Endothelial cell of umbilical vein (primary cell): Measurements from ENCODE around the gene RANGRF. TPM values are rescaled to one million over a fixed set of nuclear protein-coding genes. Genes with fewer than 3 reads are reported as not detected.

Experiments used
- BruUV-seq: library from RNA; stranded (reverse); fragments of 400-500 nt; replicated peaks from 2 replicates; lab custom pipeline; 2021; lab: Mats Ljungman, UMichigan
- CTCF ChIA-PET: fragments of 300-600, 350-600 bp; sonication (Branson Sonifier 250); formaldehyde crosslinking; loops from one replicate; lab custom pipeline; 2021; ENCODE audit warnings: antibody characterized with exemption, inconsistent platforms; lab: Charles Lee
- POLR2A ChIA-PET: fragments of 300-600, 350-600 bp; sonication (Branson Sonifier 250); formaldehyde crosslinking; loops from one replicate; lab custom pipeline; 2021; ENCODE audit warnings: antibody characterized with exemption, inconsistent platforms; lab: Charles Lee
- DNase-seq: peaks from one replicate; pipeline ENCODE4 v3.0.0-alpha.2; 2011; ENCODE audit warnings: low read depth, low spot score
- FAIRE-seq: peaks from 2 replicates; lab custom pipeline; 2011; peaks lifted over from hg19 to GRCh38; lab: Jason Lieb, UNC
- H2AFZ ChIP-seq: 2 replicates; pipeline ENCODE4 v1.6.0; 2012; ENCODE audit warnings: low read depth, low read length, control low read depth, inconsistent platforms
- H3K27ac ChIP-seq: 2 replicates; pipeline ENCODE4 v1.5.1; 2011; ENCODE audit warnings: low read depth, mild to moderate bottlenecking, control low read depth, low read length, moderate library complexity; ENCODE audit not compliant: insufficient read depth
- H3K27me3 ChIP-seq, 2 experiments: 2 replicates each; pipeline versions ENCODE4 v1.6.0 to v1.6.1; 2011; ENCODE audit warnings: low read length in 2 of 2, mixed read lengths in 1 of 2; ENCODE audit not compliant: control insufficient read depth in 2 of 2, insufficient read depth in 2 of 2
- H3K36me3 ChIP-seq, 2 experiments: 2 replicates in 1 of 2; 3 replicates in 1 of 2; pipeline ENCODE4 v1.5.1; 2011; ENCODE audit warnings: low read length in 2 of 2, mild to moderate bottlenecking in 1 of 2, moderate library complexity in 1 of 2; ENCODE audit not compliant: control insufficient read depth in 2 of 2, insufficient read depth in 2 of 2; ENCODE audit errors: extremely low read depth in 1 of 2
- H3K4me1 ChIP-seq: 3 replicates; pipeline ENCODE4 v1.5.1; 2011; ENCODE audit warnings: mild to moderate bottlenecking, low read length; ENCODE audit not compliant: control insufficient read depth, insufficient read depth; ENCODE audit errors: extremely low read depth
- H3K4me2 ChIP-seq: 2 replicates; pipeline ENCODE4 v1.6.1; 2011; ENCODE audit warnings: low read length, control low read depth, mixed read lengths; ENCODE audit not compliant: insufficient read depth
- H3K4me3 ChIP-seq, 3 experiments: fragments of 200-600 bp in 1 of 3; sonication (generic), shearing (Covaris generic) in 1 of 3; replicated peaks in 1 of 3; 2 replicates each; pipeline ENCODE4 v1.5.1; 2011 to 2016; ENCODE audit warnings: control low read depth in 3 of 3, low read length in 3 of 3, mild to moderate bottlenecking in 2 of 3, inconsistent platforms in 1 of 3, low read depth in 1 of 3, moderate library complexity in 1 of 3; ENCODE audit not compliant: insufficient read depth in 1 of 3
- H3K79me2 ChIP-seq: 2 replicates; pipeline ENCODE4 v1.6.0; 2012; ENCODE audit warnings: low read length, inconsistent platforms; ENCODE audit not compliant: control insufficient read depth, insufficient read depth
- H3K9ac ChIP-seq: replicated peaks from 2 replicates; pipeline ENCODE3; 2011; ENCODE audit warnings: low read length, control low read depth; ENCODE audit not compliant: insufficient read depth; ENCODE audit errors: extremely low read depth
- H3K9me1 ChIP-seq: replicated peaks from 3 replicates; pipeline ENCODE4 v1.6.0; 2011; ENCODE audit warnings: mild to moderate bottlenecking, low read length; ENCODE audit not compliant: control insufficient read depth, insufficient read depth; ENCODE audit errors: extremely low read depth
- H3K9me3 ChIP-seq: replicated peaks from 2 replicates; pipeline ENCODE4 v1.5.1; 2012; ENCODE audit warnings: low read length, inconsistent platforms; ENCODE audit not compliant: control insufficient read depth, insufficient read depth
- H4K20me1 ChIP-seq: replicated peaks from 2 replicates; pipeline ENCODE3; 2011; ENCODE audit warnings: mild to moderate bottlenecking, low read length; ENCODE audit not compliant: control insufficient read depth, insufficient read depth; ENCODE audit errors: extremely low read depth
- CTCF ChIP-seq, 2 donors: IDR thresholded peaks; 1 replicate in 1 of 2; 2 replicates in 1 of 2; pipeline ENCODE4 v1.5.1; 2011; ENCODE audit warnings: low read length in 2 of 2, mild to moderate bottlenecking in 2 of 2, moderate library complexity in 2 of 2, control low read depth in 1 of 2, inconsistent platforms in 1 of 2, low read depth in 1 of 2; ENCODE audit not compliant: insufficient read depth in 1 of 2; ENCODE audit errors: extremely low read depth in 1 of 2
- FOS ChIP-seq: IDR thresholded peaks from 2 replicates; pipeline ENCODE4 v1.6.1; 2011; ENCODE audit warnings: mild to moderate bottlenecking, low read length, moderate library complexity, borderline replicate concordance; ENCODE audit not compliant: insufficient read depth
- JUN ChIP-seq: IDR thresholded peaks from 2 replicates; pipeline ENCODE4 v1.6.1; 2011; ENCODE audit warnings: borderline replicate concordance, low read depth; ENCODE audit not compliant: insufficient read length, insufficient read depth
- MAX ChIP-seq: IDR thresholded peaks from 2 replicates; pipeline ENCODE4 v1.6.1; 2011; ENCODE audit not compliant: insufficient read depth, insufficient read length
- MYC ChIP-seq: IDR thresholded peaks from one replicate; pipeline ENCODE4 v1.6.1; 2011; ENCODE audit warnings: mild to moderate bottlenecking, low read depth, low read length
- POLR2A ChIP-seq: IDR thresholded peaks from 2 replicates; pipeline ENCODE4 v1.6.1; 2012; ENCODE audit warnings: low read depth, mild to moderate bottlenecking, control low read depth, low read length
- POLR2AphosphoS5 ChIP-seq: IDR thresholded peaks from 2 replicates; pipeline ENCODE4 v1.6.1; 2012; ENCODE audit warnings: low read depth, mild to moderate bottlenecking, control low read depth, low read length, moderate library complexity; ENCODE audit not compliant: insufficient read depth
- dilution Hi-C: fragments of 300-500 bp; cut with MboI; formaldehyde crosslinking; loops from one replicate; pipeline ENCODE4 v1.15.0; 2019; ENCODE audit warnings: low sequenced_read_pairs; ENCODE audit not compliant: extremely low pct_ligation_motif_present
- intact Hi-C: fragments of 100-400 bp; cut with micrococcal nuclease; formaldehyde crosslinking; loops from one replicate; pipeline ENCODE4 v1.10.0; 2022
- polyA plus RNA-seq, 4 experiments: library from polyadenylated mRNA; depleted of rRNA in 3 of 4; stranded (reverse) in 3 of 4; unstranded in 1 of 4; fragments of >200 nt; gene quantifications; 2 replicates each; pipeline versions ENCODE4 v1.2.1 to v1.2.3, GENCODE V29; 2011 to 2012; ENCODE audit warnings: missing spikeins in 1 of 4
- total RNA-seq: library from RNA; stranded (reverse); gene quantifications from 2 replicates; pipeline ENCODE4 v1.2.3, GENCODE V29; 2021

RANGRF gene
- total and polyA plus RNA-seq, 2 donors (not counting 3 experiments of a cell fraction or from before 2014, with no cell fraction given), result 36.5 to 52.7 TPM

- no peaks in the 10 kb centered on the region for H4K20me1 ChIP-seq
- no peak overlapping the region for H3K4me3 ChIP-seq
- no peak overlapping the region for H3K27ac ChIP-seq
- no peak for DNase-seq
- peaks cover 17 to 18% of the 10 kb centered on the region in 2 experiments for H3K36me3 ChIP-seq
- no peaks in the 10 kb centered on the region for H3K9me3 ChIP-seq
- H3K27me3 ChIP-seq, result no peaks in the 10 kb centered on the region
- H3K4me2 ChIP-seq, result no peak overlapping the region
- no peaks in the 10 kb centered on the region for H3K79me2 ChIP-seq
- no peak overlapping the region for H3K9ac ChIP-seq
- CTCF ChIA-PET, result interaction anchor here (3.8 kb wide), 1 partner anchor 52 kb away, joined by 39 read pairs; the partner anchor contains the start of gene KRABD2
- H3K9me1 ChIP-seq, result no peaks in the 10 kb centered on the region
- no peak overlapping the region for H2AFZ ChIP-seq
- dilution Hi-C loops (no loop called here), intact Hi-C loops (no loop called here)
- POLR2A ChIA-PET, result interaction anchor here (1.1 kb wide), 1 partner anchor 111 kb away, joined by 3 read pairs; the partner anchor contains the start of gene NDEL1
- FAIRE-seq, result no peak
- no peak for TF ChIP-seq JUN
- TF ChIP-seq POLR2AphosphoS5, result no peak
- TF ChIP-seq MAX, result no peak
- no peak for TF ChIP-seq MYC
- TF ChIP-seq CTCF (IDR thresholded peaks at IDR 0.05; ENCODE audit: extremely low read depth in 1 of 2, insufficient read depth in 1 of 2, low read depth in 1 of 2, low read length in 2 of 2), result no peak
- TF ChIP-seq POLR2A, result no peak
- TF ChIP-seq FOS, result no peak
- BruUV-seq, result no TSS peak
- peaks cover 20% of the 10 kb centered on the region for H3K4me1 ChIP-seq
Observed at GRCh38 chr17:8324132-8324531, 35.7 kb downstream of the RANGRF start.
